ENCODE results near the gene C1QTNF12. TPM values are rescaled to one million over a fixed set of nuclear protein-coding genes. Genes with fewer than 3 reads are reported as not detected.
"Not testable (repeated sequence)": the region's sequence is repeated elsewhere in the genome, so short reads cannot be mapped to it uniquely, and the experiment has no call there.

The C1QTNF12 gene
- polyA plus RNA-seq, 4 donors = 9.0 to 20.6 (median 9.9) TPM

DNA sequence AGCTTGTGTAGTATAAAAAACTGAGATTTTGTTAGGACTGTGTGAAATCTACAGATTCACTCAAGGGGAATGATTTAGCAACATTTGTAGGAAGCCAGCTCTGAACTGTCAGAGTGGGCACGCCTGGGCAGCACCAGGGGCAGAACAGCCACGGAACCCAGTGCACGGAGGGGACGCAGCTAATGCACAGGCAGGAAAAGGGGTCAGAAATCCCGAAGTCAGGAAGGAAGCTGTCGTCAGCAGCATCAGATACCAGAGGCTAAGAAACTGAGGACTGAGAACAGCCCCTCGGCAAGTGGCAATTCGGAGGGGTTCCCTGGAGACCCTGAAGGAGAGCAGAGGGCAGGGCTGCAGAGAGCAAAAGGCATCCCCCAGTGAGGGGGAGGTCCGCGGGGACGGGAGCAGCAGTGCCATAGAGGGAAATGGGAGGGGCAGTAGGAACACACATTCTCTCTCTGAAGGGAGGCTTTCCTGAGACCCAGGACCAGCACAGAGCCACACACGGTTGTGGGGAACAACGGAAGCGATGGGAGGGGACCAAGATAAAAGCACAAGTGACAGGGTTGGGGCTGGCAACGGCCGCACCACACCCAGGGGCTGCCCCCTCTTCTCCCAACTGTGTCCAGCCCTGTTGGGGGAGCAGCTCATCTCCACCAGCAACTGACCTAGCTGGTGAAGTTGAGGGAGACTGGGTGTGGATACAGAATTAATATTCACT, 14.5 kb upstream of the C1QTNF12 start:
- DNase-seq (ENCODE audit: low read depth in 4 of 4, low spot score in 3 of 4) = no peak

DNA sequence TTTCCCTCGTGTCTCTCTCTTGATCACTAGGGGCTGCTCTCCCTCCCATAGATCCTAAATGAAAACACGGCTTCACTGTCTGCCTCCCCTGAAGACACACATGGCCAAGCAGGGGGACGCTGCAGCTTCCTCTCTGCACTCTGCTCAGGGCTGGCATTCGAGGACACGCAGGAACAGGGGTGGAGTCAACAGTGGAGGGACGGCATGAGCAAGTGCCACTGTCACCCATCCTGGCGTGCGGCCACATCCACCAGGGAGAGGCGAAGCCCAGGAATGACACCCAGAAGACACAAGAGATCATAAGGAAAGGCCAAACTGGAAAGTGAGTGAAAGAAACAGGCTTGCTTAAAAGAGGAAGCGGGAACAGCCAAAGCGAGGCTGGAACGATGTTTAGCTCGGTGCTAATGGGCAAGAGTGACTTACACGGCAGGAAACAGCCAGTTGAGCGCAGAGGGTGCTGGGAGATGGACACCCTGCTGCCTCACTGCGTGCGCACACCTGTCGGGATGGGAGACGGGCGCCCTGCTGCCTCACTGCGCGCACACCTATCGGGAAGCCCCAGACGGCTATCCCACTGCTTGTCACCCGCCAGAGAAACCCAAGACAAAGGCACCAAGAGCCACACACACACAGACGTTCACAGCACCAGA, 13.6 kb upstream of the C1QTNF12 start:
- DNase-seq (ENCODE audit: low read depth in 4 of 4, low spot score in 3 of 4) = no peak

DNA sequence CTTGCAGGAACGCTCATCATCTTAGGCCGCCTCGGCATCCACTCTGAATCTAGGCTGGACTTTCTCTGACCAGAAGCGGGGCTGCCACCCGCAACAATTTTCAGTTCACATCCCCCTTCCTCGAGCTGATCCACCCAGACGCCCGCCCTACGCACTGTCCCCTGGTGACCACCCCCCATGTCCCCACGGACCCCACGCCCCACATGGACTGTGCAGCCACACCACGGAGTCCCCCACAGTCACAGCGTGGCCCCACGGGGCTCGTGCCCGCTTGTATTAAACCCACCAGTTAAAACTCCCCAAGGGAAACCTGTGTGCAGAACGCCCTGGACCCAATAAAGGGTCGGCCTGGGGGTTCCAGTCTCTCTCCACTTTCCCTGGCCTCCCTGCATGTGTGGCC, 13.0 kb upstream of the C1QTNF12 start:
- DNase-seq (ENCODE audit: low read depth in 4 of 4, low spot score in 3 of 4) = no peak

DNA sequence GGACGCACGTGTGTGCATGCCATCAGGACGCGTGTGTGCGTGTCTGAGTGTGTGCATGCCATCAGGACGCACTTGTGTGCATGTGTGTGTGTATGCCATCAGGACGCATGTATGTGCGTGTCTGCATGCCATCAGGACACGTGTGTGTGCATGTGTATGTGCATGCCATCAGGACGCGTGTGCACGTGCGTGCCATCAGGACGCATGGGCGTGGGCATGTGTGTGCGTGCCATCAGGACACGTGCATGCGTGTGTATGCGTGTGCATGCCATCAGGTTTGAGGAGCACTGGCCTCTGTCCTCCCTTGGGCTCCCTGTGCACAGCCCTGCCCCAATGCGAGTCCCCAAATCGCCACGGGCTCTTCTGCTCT, 12.6 kb upstream of the C1QTNF12 start:
- DNase-seq (ENCODE audit: low read depth in 4 of 4, low spot score in 3 of 4) = no peak

DNA sequence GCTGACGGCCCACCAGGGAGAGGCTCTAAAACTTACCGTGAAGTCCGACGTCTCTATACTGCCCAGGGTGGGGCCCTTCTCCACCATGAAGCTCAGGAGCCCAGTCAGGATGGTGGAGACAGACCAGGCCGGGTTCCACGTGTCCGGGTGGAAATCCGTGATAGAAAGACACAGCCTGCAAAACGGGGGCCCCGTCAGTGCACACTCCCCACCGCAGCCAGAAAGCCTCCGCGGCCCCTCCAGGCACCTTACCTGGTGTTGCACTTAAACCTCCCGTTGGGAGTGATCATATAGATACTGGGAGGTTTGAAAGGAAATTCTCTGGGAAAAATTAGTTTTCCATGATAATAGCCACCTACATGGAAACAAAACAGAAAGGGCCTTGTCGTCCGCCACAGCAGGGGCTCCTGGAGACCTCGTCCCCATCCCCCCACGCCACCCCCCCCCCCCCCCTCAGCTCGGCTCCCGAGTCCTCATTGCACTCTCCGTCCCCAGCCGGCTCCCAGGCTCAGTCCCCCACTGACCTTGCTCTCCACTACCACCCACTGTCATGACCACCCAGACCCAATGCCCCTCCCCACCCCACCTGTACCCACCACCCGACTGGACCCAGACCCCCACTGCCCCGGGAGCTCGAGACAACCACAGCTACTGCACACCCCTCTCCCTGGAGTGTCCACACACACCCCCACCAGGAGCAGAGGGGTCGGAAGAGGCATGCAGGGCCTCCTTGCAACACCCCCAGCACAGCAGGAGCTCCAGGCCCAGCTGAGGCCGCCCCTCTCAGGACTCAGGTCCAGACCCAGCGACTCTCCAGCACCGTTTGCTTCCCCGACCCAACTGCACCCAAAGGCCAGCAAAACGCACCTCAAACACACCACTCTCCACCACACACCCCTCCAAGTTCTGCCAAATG, 10.7 kb upstream of the C1QTNF12 start:
- no peak for DNase-seq (ENCODE audit: low read depth in 4 of 4, low spot score in 3 of 4)

DNA sequence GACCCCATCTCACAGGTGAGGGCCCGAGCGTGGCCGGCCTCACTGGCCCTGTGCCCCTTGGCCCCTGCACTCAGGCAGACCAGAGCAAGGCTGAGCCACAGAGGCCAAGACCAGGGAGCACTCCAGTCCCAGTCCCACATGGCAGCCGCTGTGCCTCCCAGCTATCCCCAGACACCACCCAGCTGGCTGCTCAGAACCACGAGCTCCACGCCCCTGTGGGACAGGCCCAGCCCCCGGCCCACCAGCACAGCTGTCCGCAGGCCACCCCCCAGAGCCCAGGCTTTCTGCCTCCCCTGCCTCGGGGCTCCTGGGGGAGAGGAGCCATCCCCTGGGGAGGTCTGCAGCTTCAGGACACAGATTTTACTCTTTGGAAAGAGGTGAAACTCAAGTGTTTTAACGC, 9.1 kb upstream of the C1QTNF12 start:
- DNase-seq (ENCODE audit: low read depth in 4 of 4, low spot score in 3 of 4) = no peak

DNA sequence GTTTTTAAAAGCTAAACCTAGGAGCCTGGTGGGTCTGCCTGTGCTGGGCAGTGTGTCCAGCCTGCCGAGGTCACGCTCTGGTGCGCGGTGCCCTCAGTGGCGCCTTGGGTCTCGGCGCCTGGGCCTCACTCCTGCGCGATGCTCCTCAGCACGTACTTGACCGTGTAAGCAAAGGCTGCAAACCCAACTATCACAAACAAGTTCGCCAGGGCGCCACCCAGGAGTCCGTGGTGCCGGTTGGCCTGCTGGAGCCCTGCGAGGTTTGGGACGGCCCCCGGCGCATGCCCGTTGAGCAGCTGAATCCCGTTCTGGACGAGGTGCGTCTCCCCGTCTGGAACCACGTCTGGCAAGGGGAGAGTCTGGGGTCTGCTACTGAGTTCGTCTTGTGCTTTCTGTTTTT, 8.6 kb upstream of the C1QTNF12 start:
- no peak for DNase-seq (ENCODE audit: low read depth in 4 of 4, low spot score in 3 of 4)

DNA sequence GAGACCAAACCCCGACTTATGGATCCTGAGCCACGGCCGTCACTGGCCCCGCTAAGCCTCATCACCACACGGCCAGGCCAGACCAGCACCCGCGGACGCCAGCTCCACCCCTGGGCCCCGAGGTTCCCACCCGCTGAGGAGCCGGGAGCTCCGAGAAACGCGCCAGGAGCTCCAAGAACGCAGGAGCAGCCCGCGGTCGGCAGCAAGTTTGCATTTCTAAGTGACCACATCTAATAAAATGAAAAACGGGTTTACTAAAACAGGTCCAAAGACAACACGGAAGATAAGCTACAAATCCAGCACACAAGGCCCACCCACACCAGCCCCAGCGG, 8.1 kb upstream of the C1QTNF12 start:
- DNase-seq (ENCODE audit: low read depth in 4 of 4, low spot score in 3 of 4) = no peak

DNA sequence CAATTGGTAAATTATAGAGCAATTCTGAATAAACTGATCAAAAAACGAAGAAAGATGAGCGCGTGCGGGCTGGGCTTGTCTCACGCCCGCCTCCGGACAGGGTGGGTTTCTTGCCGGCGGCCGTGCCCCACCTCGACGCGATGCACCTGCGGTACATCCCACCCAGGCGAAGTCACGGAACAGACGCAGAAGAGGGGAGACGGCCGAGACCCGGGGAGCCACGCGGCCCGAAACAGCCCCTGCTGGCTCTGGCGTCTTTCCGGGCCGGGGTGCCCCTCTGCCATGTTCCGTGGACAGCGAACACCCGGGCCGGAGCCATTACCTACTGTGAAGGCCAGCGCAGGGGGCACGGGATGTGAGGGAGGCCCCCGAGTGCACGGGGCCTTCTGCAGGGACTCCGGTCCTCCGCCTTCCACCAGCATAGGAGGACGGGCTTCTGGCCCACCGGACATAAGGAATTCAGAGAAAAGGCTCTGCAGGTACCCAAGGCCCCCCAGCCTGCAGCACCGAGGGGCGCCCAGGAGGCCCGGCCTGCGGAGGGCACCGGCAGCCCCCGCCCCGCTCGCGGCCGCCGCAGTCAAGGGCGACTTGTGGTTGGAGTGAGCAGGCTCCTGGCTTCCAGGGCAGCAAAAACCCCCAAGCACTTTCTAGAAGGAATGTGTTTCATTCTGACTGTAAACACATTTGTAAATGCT, 7.6 kb upstream of the C1QTNF12 start:
- no peak for DNase-seq (ENCODE audit: low read depth in 4 of 4, low spot score in 3 of 4)

DNA sequence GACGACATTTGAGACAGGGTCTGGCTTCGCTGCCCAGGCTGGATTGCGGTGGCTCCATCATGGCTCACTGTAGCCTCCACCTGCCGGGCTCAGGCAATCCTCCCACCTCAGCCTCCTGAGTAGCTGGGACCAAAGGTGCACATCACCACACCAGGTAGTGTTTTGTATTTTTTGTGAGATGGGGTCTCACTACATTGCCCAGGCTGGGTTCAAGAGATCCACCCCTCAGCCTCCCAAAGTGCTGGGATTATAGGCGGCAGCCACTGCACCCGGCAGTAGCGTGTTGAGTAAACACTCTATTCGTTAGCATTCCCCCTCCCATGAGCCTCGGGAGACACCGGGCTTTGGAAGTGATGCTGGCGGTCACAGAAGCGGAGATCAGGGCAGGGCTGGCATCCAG, 6.8 kb upstream of the C1QTNF12 start:
- no peak for DNase-seq (ENCODE audit: low read depth in 4 of 4, low spot score in 3 of 4)

DNA sequence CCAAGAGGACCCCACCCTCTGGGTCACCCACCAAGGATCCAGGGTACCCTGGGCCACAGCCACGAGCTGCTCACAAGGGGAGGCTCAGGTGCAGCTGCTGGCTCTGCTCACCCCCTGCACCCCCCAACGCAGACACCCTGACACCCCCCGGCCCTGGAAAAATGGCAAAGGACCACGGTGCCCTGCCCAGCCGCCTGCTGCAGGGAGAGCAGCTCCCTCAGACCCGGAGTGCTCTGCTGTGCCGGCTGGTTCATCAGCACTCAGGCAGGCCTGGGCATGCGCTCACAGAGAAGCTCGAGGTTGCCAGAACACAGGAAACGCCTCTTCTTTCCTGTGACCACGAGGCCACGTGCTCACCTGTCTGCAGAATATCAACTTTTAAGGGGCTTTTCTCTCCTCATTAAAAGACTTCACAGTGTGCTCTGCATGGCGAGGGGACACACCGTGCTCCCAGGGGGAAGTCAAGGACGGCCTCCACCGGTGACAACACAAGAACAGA, 4.3 kb upstream of the C1QTNF12 start:
- no peak for DNase-seq (ENCODE audit: low read depth in 4 of 4, low spot score in 3 of 4)

DNA sequence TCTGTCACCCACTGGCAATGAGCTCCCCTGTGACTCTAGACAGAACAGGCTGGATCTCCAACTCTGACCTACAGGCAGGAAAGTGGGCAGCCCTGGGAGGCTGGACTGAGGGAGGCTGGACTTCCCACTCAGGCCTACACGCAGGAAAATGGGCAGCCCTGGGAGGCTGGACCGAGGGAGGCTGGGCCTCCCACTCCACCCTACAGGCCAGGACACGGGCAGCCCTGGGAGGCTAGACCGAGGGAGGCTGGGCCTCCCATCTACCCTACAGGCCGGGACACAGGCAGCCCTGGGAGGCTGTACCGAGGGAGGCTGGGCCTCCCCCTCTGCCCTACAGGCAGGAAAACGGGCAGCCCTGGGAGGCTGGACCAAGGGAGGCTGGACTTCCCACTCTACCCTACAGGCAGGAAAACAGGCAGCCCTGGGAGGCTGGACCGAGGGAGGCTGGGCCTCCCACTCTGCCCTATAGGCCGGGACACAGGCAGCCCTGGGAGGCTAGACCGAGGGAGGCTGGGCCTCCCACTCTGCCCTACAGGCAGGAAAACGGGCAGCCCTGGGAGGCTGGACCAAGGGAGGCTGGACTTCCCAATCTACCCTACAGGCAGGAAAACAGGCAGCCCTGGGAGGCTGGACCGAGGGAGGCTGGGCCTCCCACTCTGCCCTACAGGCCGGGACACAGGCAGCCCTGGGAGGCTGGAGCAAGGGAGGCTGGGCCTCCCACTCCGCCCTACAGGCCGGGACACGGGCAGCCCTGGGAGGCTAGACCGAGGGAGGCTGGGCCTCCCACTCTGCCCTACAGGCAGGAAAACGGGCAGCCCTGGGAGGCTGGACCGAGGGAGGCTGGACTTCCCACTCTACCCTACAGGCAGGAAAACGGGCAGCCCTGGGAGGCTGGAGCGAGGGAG, 1.7 kb upstream of the C1QTNF12 start:
- not testable (repeated sequence) for DNase-seq (ENCODE audit: low read depth in 4 of 4, low spot score in 3 of 4)

DNA sequence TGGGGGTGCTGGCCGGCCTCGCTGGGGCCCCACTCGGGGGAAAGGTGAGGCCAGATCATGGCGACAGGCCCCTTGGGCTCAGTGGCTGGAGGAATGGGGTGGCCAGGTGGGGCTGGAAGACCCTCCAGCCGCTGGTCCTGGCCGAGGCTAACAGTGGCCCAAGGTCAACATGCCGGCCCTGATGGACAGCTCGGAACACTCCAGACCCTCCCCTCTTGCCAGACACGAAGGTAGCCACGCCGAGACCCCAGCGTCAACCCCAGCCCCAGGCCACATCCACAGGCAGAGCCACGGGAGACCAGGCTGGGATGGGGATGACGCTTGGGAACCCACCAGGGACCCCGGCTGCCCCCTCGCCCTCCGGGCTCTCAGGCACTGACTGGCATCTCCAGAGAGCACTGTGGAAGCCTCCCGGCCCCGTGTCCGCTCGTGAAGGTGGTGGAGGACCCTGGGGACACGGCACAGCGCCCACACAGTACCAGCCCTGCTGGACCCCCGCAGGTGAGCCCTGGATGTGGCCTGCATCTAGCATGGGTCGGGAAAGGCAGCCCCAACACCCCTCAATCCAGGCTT, 905 bp upstream of the C1QTNF12 start:
- DNase-seq (ENCODE audit: low read depth in 4 of 4, low spot score in 3 of 4) = no peak

DNA sequence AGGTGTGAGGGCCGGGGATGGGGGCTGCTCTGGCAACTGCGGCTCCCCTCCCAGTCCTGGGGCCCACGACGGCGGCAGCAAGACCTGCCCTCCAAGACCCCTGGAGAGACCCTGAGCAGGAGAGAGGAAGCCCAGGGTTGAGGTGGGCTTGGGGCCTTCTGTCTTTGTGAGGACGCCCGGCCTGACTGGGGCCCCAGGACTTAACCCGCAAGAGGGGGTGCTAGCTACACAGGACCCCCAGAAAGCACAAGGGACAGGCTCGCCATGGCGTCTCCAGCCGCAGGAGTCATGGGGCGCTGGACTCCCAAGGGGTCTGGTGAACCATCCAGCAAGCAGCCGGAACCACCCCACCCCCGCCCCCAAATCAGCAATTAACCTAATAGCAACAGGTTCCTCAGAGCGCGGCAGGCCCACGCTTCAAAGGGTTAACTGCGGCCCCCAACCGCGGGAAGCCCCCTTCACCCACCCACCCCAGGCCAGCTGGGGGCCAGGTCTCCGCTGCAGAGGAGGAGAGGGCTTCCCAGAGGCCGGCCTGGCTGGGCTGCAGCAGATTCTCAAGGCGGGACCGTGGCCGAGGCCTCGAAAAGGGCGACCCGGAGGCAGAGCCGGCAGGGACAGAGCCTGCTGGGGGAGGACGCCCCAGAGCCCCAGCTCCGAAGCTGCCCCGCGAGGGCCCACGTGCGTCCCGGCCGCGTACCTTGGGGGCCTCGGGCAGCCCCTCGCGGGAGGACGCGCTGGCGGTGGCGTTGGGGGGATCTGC, 525 bp downstream of the C1QTNF12 start:
- DNase-seq (ENCODE audit: low read depth in 4 of 4, low spot score in 3 of 4) = no peak

DNA sequence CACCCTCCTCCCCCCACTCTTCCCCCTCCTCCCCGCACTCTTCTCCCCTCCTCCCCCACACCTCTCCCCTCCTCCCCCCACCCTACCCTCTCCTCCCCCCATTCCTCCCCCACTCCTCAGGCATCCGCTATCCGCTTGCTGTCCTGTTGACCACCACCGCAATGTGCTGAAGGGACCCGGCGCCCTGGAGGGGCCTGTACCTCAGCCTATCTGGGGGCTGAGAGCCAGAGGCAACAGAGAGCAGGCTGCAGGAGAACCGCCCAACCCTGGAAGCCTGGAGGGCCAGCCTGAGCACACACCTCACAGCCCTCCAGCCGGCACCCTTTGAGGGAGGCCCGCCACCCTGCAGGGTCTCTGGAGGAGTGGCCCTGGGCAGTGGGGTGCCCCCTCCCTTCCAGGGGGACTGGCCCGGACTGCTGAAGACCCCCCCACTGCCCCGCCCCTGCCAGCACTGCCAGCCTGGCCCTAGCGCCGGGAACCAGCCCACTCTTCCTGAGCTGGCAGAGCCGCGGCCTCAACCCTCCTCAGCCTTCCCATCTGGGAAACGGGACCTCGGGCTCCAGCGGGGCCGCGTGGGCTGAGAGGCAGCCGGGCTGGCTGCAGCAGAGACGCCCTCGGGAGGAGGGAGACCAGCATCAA, 1.2 kb downstream of the C1QTNF12 start:
- DNase-seq (ENCODE audit: low read depth in 4 of 4, low spot score in 3 of 4) = no peak

DNA sequence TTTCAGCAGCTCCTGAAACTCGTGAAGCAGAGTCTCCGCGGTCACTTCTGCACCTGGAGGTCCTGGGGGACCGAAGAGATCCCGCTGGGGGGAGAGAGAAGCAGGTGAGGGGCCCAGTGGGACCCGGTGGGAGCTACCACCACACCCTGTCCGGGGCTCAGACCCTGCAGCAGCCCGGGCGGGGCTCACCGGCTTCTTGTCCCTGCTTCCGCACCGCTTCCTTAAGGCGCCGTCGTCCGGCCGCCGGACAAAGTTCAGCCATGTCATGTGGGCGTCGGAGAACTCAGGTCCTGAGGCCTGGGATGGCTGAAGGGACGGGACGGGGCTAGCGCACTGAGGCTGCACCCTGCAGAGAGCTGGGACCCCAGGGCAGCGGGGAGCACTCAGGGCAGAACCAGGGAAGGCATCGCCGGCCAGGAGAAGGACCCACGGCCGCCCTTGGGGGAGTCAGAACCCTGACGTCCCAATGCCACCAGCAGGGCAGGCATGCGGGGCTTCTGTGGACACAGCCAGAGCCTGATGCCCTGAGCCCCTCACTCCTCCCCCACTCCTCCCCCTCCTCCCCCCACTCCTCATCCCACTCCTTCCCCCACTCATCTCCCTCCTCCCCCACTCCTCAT, 2.2 kb downstream of the C1QTNF12 start:
- no peak for DNase-seq (ENCODE audit: low read depth in 4 of 4, low spot score in 3 of 4)

DNA sequence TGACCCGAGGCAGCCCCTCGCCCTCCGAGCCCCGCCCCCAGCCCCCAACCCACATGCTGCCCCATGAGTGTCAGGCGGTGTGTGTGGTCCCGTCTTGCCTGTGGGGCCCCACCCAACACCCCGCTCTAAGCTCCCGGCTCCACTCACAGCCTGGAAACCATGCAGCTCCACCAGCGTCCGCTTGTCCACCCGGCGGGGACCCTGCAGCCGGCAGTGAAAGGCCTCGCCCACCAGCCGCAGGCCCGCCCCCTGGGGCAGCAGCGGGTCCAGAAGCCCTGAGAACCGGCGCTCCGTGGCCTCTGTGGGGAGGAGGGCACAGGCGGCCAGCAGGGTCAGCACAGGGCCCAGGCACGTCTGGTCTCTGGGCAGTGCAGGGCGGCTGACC, 2.7 kb downstream of the C1QTNF12 start:
- no peak for DNase-seq (ENCODE audit: low read depth in 4 of 4, low spot score in 3 of 4)

DNA sequence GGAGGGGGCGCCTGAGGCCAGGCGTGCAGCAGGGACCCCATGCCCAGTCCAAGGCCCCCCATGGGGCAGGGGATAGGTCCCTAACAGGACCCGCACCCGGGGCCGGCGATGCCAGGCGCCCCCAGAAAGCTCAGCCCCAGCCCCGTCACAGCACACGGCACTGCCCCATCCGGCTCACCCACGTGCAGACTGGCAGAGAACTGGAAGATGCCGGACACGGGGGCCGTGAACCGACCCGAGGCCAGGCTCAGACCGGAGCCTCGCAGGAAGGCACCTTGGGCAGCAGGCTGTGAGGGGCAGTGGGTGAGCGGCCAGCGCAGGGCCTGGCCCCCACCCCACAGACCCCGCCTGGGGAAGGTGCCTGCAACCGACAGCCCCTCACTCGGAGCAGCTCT, 3.3 kb downstream of the C1QTNF12 start:
- no peak for DNase-seq (ENCODE audit: low read depth in 4 of 4, low spot score in 3 of 4)

Measured in right renal pelvis (tissue), 4 donors.